ENCODE results near the gene NRP2.

The NRP2 gene

GRCh38 chr2:205757271-205757670, 75.0 kb downstream of the NRP2 start:
- DNase-seq, result no peak

- DNase-seq, result no peak
Observed at GRCh38 chr2:205758051-205758450, 75.8 kb downstream of the NRP2 start.

- no peak for DNase-seq
Observed at GRCh38 chr2:205758500-205758899, 76.2 kb downstream of the NRP2 start.

GRCh38 chr2:205759257-205759656, 77.0 kb downstream of the NRP2 start:
- DNase-seq, result no peak

- no peak for DNase-seq
Observed at GRCh38 chr2:205759732-205760131, 77.4 kb downstream of the NRP2 start.

GRCh38 chr2:205760157-205760556, 77.9 kb downstream of the NRP2 start:
- DNase-seq, result no peak

GRCh38 chr2:205761421-205761820, 79.1 kb downstream of the NRP2 start:
- no peak for DNase-seq

GRCh38 chr2:205762881-205763280, 80.6 kb downstream of the NRP2 start:
- DNase-seq, result no peak

- no peak for DNase-seq
Observed at GRCh38 chr2:205763708-205764211, 81.5 kb downstream of the NRP2 start.

GRCh38 chr2:205764270-205764746, 82.0 kb downstream of the NRP2 start:
- DNase-seq, result no peak

GRCh38 chr2:205765151-205765550, 82.8 kb downstream of the NRP2 start:
- DNase-seq, result no peak

- no peak for DNase-seq
Observed at GRCh38 chr2:205766779-205767359, 84.6 kb downstream of the NRP2 start.

- no peak for DNase-seq
Observed at GRCh38 chr2:205767617-205768016, 85.3 kb downstream of the NRP2 start.

GRCh38 chr2:205768341-205768740, 86.0 kb downstream of the NRP2 start:
- DNase-seq, result no peak

GRCh38 chr2:205768815-205769494, 86.7 kb downstream of the NRP2 start:
- no peak for DNase-seq

GRCh38 chr2:205769495-205769850, 87.2 kb downstream of the NRP2 start:
- DNase-seq, result no peak

GRCh38 chr2:205769879-205770278, 87.6 kb downstream of the NRP2 start:
- DNase-seq, result no peak

- DNase-seq, result no peak
Observed at GRCh38 chr2:205770577-205770976, 88.3 kb downstream of the NRP2 start.

- DNase-seq, result no peak
Observed at GRCh38 chr2:205771031-205771430, 88.7 kb downstream of the NRP2 start.

GRCh38 chr2:205771666-205772065, 89.4 kb downstream of the NRP2 start:
- DNase-seq, result no peak

- peak; percentile 27 for DNase-seq
Observed at GRCh38 chr2:205772983-205773382, 90.7 kb downstream of the NRP2 start.

- no peak for DNase-seq
Observed at GRCh38 chr2:205773989-205774388, 91.7 kb downstream of the NRP2 start.

GRCh38 chr2:205775097-205775877, 93.0 kb downstream of the NRP2 start:
- DNase-seq, result no peak

- DNase-seq, result no peak
Observed at GRCh38 chr2:205776139-205776538, 93.8 kb downstream of the NRP2 start.
